ENCODE measurements around the gene TSSK6.

DNA sequence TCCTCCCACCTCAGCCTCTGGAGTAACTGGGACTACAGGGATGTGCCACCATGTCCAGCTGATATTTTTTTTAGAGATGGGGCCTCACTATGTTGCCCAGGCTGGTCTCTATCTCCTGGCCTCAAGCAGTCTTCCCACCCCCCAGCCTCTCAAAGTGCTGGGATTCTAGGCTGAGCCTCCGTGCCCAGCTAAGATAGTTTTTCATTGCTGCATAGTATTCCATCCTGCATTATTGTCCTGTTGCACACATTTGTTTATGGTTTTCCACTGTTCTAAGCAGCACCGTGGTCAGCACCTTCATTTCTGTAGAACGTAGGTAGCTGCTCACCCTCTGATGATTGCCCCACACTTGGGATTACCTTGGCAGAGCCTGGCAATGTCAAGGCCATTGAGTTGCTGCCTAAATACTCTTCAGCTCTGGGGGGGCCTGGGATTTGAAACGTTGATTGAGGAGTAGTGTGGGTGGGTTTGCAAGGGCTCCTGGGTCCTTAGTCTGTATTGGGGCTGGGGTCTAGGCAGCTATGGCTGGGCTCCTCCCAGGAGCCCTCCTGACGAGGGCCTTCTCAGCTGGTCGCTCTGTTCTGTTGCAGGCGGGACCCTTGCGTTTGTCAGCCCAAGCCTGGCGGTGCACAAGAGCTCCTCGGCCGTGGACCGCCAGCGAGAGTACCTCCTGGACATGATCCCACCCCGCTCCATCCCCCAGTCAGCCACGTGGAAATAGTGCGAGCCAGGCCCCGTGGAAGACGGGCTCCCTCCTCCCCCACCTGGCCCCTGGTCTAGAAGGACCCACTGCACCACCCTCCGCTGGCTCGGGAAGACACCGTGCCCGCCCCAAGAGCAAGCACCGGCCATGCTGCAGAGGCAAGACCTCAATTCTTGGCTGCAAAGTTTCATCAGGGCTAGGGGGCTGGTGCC is 10.3 kb downstream of the TSSK6 start:
- no peak for TF ChIP-seq CTCF (IDR thresholded peaks at IDR 0.05; ENCODE audit: low read depth, low read length)
- TF ChIP-seq EZH2phosphoT487 (IDR thresholded peaks at IDR 0.05; ENCODE audit: low read depth) = no peak
